Measurements from ENCODE around the gene S100A13. TPM values are rescaled to one million over a fixed set of nuclear protein-coding genes. Genes with fewer than 3 reads are reported as not detected.
A peak's percentile ranks its signal among the peaks of the same experiment; 100 is the strongest.

Gene S100A13
- total and polyA plus RNA-seq, 4 donors, result 30.5 to 141 (median 50.1) TPM

- Histone ChIP-seq H3K9me3 (ENCODE audit: control insufficient read depth, insufficient read depth, low read length) (no peaks in the 10 kb centered on the region), H3K27ac (ENCODE audit: low read depth, low read length) (no peak overlapping the region), H3K27me3 (ENCODE audit: control insufficient read depth, insufficient read depth, low read length) (no peaks in the 10 kb centered on the region), H3K4me1 (ENCODE audit: control insufficient read depth, insufficient read depth, low read length) (peaks cover 50% of the 10 kb centered on the region), H3K36me3 (ENCODE audit: control insufficient read depth, insufficient read depth, low read length) (peaks cover 27% of the 10 kb centered on the region), H3K4me3 (ENCODE audit: low read depth, low read length) (no peak overlapping the region)
- WGBS (ENCODE audit: insufficient coverage), result 100% methylated on average over 2 of the region's 7 CpGs
- no peak for DNase-seq (ENCODE audit: low read depth in 4 of 6, low spot score in 6 of 6)
Observed at GRCh38 chr1:153610811-153611301, 16.4 kb downstream of the S100A13 start.

- no peaks in the 10 kb centered on the region for H3K27me3 ChIP-seq (ENCODE audit: control insufficient read depth, insufficient read depth, low read length)
- no peak overlapping the region for H3K4me3 ChIP-seq (ENCODE audit: low read depth, low read length)
- H3K36me3 ChIP-seq (ENCODE audit: control insufficient read depth, insufficient read depth, low read length), result peaks cover 31% of the 10 kb centered on the region
- H3K9me3 ChIP-seq (ENCODE audit: control insufficient read depth, insufficient read depth, low read length), result no peaks in the 10 kb centered on the region
- WGBS (ENCODE audit: insufficient coverage), result 20% methylated on average over 1 of the region's 4 CpGs
- no peak overlapping the region for H3K27ac ChIP-seq (ENCODE audit: low read depth, low read length)
- no peak for DNase-seq (ENCODE audit: low read depth in 4 of 6, low spot score in 6 of 6)
- H3K4me1 ChIP-seq (ENCODE audit: control insufficient read depth, insufficient read depth, low read length), result peaks cover 50% of the 10 kb centered on the region
Observed at GRCh38 chr1:153610334-153610733, 17.0 kb downstream of the S100A13 start.

DNA sequence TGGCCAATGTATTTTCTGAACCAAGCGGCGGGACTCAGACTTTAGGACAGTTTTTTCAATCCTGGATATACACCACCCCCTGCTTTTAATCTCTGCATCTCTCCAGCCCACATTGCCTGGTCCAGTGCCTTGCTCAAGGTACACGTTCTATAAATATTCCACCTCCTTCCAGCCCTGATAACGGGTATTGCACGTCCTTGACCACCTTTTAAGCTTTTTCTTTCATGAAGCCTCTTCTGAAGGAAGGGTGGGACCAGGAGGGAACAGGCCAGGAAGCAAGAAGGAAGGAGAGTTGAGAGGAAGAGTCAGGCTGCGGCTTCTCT is 17.8 kb downstream of the S100A13 start:
- Histone ChIP-seq H3K27ac (ENCODE audit: low read depth, low read length) (peak overlapping the region; percentile 54), H3K4me3 (ENCODE audit: low read depth, low read length) (no peak overlapping the region), H3K9me3 (ENCODE audit: control insufficient read depth, insufficient read depth, low read length) (no peaks in the 10 kb centered on the region), H3K36me3 (ENCODE audit: control insufficient read depth, insufficient read depth, low read length) (peaks cover 31% of the 10 kb centered on the region), H3K4me1 (ENCODE audit: control insufficient read depth, insufficient read depth, low read length) (peaks cover 50% of the 10 kb centered on the region), H3K27me3 (ENCODE audit: control insufficient read depth, insufficient read depth, low read length) (no peaks in the 10 kb centered on the region)
- no peak for DNase-seq (ENCODE audit: low read depth in 4 of 6, low spot score in 6 of 6)
- 83% methylated on average over 2 of the region's 6 CpGs for WGBS (ENCODE audit: insufficient coverage)

- Histone ChIP-seq H3K27ac (ENCODE audit: low read depth, low read length) (peak overlapping the region; percentile 54), H3K27me3 (ENCODE audit: control insufficient read depth, insufficient read depth, low read length) (no peaks in the 10 kb centered on the region), H3K4me1 (ENCODE audit: control insufficient read depth, insufficient read depth, low read length) (peaks cover 50% of the 10 kb centered on the region), H3K4me3 (ENCODE audit: low read depth, low read length) (peak overlapping the region; percentile 21), H3K9me3 (ENCODE audit: control insufficient read depth, insufficient read depth, low read length) (no peaks in the 10 kb centered on the region), H3K36me3 (ENCODE audit: control insufficient read depth, insufficient read depth, low read length) (peaks cover 31% of the 10 kb centered on the region)
- WGBS (ENCODE audit: insufficient coverage), result 36% methylated on average over 19 of the region's 19 CpGs
- DNase-seq (ENCODE audit: low read depth in 4 of 6, low spot score in 6 of 6), result peak in 1 of 6 donors; percentile 48
Observed at GRCh38 chr1:153608742-153609584, 18.3 kb downstream of the S100A13 start.

- WGBS (ENCODE audit: insufficient coverage), result 90% methylated on average over 2 of the region's 7 CpGs
- H3K27me3 ChIP-seq (ENCODE audit: control insufficient read depth, insufficient read depth, low read length), result no peaks in the 10 kb centered on the region
- peaks cover 47% of the 10 kb centered on the region for H3K4me1 ChIP-seq (ENCODE audit: control insufficient read depth, insufficient read depth, low read length)
- H3K9me3 ChIP-seq (ENCODE audit: control insufficient read depth, insufficient read depth, low read length), result no peaks in the 10 kb centered on the region
- peak overlapping the region; percentile 54 for H3K27ac ChIP-seq (ENCODE audit: low read depth, low read length)
- H3K4me3 ChIP-seq (ENCODE audit: low read depth, low read length), result peak overlapping the region; percentile 21
- DNase-seq (ENCODE audit: low read depth in 4 of 6, low spot score in 6 of 6), result no peak
- H3K36me3 ChIP-seq (ENCODE audit: control insufficient read depth, insufficient read depth, low read length), result peaks cover 31% of the 10 kb centered on the region
Observed at GRCh38 chr1:153608089-153608682, 19.1 kb downstream of the S100A13 start.

DNA sequence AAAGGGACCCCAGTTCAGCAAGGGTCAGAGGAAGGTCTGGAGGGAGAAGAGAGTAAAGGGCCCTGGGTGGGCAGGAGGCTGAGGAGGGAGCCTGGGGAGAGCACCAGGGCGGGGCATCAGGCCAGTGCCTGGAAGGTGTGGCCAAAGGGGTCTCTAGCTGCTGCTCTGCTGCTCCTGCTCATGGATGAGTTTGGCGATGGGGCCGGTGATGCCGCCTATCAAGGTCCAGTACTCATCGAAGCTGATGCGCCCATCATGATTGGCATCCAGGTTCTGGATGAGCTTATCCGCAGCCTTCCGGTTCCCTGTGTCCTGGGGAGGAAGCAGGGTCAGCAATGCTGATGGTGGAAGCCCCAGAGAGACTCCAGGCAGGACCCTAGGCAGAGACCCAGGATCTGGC is 19.9 kb downstream of the S100A13 start:
- peaks cover 31% of the 10 kb centered on the region for H3K36me3 ChIP-seq (ENCODE audit: control insufficient read depth, insufficient read depth, low read length)
- no peak for DNase-seq (ENCODE audit: low read depth in 4 of 6, low spot score in 6 of 6)
- H3K4me1 ChIP-seq (ENCODE audit: control insufficient read depth, insufficient read depth, low read length), result peaks cover 39% of the 10 kb centered on the region
- no peaks in the 10 kb centered on the region for H3K27me3 ChIP-seq (ENCODE audit: control insufficient read depth, insufficient read depth, low read length)
- no peak overlapping the region for H3K27ac ChIP-seq (ENCODE audit: low read depth, low read length)
- H3K9me3 ChIP-seq (ENCODE audit: control insufficient read depth, insufficient read depth, low read length), result no peaks in the 10 kb centered on the region
- 96% methylated on average over 8 of the region's 8 CpGs for WGBS (ENCODE audit: insufficient coverage)
- no peak overlapping the region for H3K4me3 ChIP-seq (ENCODE audit: low read depth, low read length)

GRCh38 chr1:153606194-153606593 is 21.1 kb downstream of the S100A13 start:
- Histone ChIP-seq H3K9me3 (ENCODE audit: control insufficient read depth, insufficient read depth, low read length) (no peaks in the 10 kb centered on the region), H3K27ac (ENCODE audit: low read depth, low read length) (no peak overlapping the region), H3K4me1 (ENCODE audit: control insufficient read depth, insufficient read depth, low read length) (peaks cover 32% of the 10 kb centered on the region), H3K4me3 (ENCODE audit: low read depth, low read length) (no peak overlapping the region), H3K27me3 (ENCODE audit: control insufficient read depth, insufficient read depth, low read length) (no peaks in the 10 kb centered on the region), H3K36me3 (ENCODE audit: control insufficient read depth, insufficient read depth, low read length) (peaks cover 31% of the 10 kb centered on the region)
- 100% methylated on average over 5 of the region's 11 CpGs for WGBS (ENCODE audit: insufficient coverage)
- DNase-seq (ENCODE audit: low read depth in 4 of 6, low spot score in 6 of 6), result no peak

- Histone ChIP-seq H3K4me3 (ENCODE audit: low read depth, low read length) (no peak overlapping the region), H3K36me3 (ENCODE audit: control insufficient read depth, insufficient read depth, low read length) (peaks cover 20% of the 10 kb centered on the region), H3K4me1 (ENCODE audit: control insufficient read depth, insufficient read depth, low read length) (peaks cover 17% of the 10 kb centered on the region), H3K27me3 (ENCODE audit: control insufficient read depth, insufficient read depth, low read length) (no peaks in the 10 kb centered on the region), H3K9me3 (ENCODE audit: control insufficient read depth, insufficient read depth, low read length) (no peaks in the 10 kb centered on the region), H3K27ac (ENCODE audit: low read depth, low read length) (no peak overlapping the region)
- WGBS (ENCODE audit: insufficient coverage), result no CpG with 5 or more reads among the region's 6 CpGs
- DNase-seq (ENCODE audit: low read depth in 4 of 6, low spot score in 6 of 6), result no peak
Observed at GRCh38 chr1:153602749-153603148, 24.6 kb downstream of the S100A13 start.

- Histone ChIP-seq H3K27me3 (ENCODE audit: control insufficient read depth, insufficient read depth, low read length) (no peaks in the 10 kb centered on the region), H3K27ac (ENCODE audit: low read depth, low read length) (peak overlapping the region; percentile 3), H3K4me3 (ENCODE audit: low read depth, low read length) (no peak overlapping the region), H3K4me1 (ENCODE audit: control insufficient read depth, insufficient read depth, low read length) (peaks cover 16% of the 10 kb centered on the region), H3K36me3 (ENCODE audit: control insufficient read depth, insufficient read depth, low read length) (no peaks in the 10 kb centered on the region), H3K9me3 (ENCODE audit: control insufficient read depth, insufficient read depth, low read length) (no peaks in the 10 kb centered on the region)
- no peak for DNase-seq (ENCODE audit: low read depth in 4 of 6, low spot score in 6 of 6)
- WGBS (ENCODE audit: insufficient coverage), result no CpG with 5 or more reads among the region's 7 CpGs
Observed at GRCh38 chr1:153599847-153600246, 27.5 kb downstream of the S100A13 start.
